NCI-H187 (cell line): Measurements from ENCODE around the gene RALGAPB.
"Not testable (repeated sequence)": the region's sequence is repeated elsewhere in the genome, so short reads cannot be mapped to it uniquely, and the experiment has no call there.

Experiments used
- DNase-seq, 2 experiments: peaks; one replicate each; lab custom pipeline; 2025; lab: John Stamatoyannopoulos, UW

RALGAPB gene

GRCh38 chr20:38447251-38447661, 25.4 kb upstream of the RALGAPB start:
- DNase-seq: no peak

GRCh38 chr20:38447931-38448675, 24.5 kb upstream of the RALGAPB start:
- DNase-seq: no peak

GRCh38 chr20:38449046-38449445, 23.6 kb upstream of the RALGAPB start:
- DNase-seq: no peak

GRCh38 chr20:38450412-38450975, 22.1 kb upstream of the RALGAPB start:
- no peak for DNase-seq

GRCh38 chr20:38452880-38453624, 19.6 kb upstream of the RALGAPB start:
- no peak for DNase-seq

GRCh38 chr20:38453941-38454340, 18.7 kb upstream of the RALGAPB start:
- DNase-seq: no peak

GRCh38 chr20:38454556-38455473, 17.8 kb upstream of the RALGAPB start:
- DNase-seq: no peak

- DNase-seq: no peak
These were observed 14.3 kb upstream of the RALGAPB start for GRCh38 chr20:38458314-38458713.

- peak in 1 of 2 experiments; percentile 65 for DNase-seq
These were observed 12.5 kb upstream of the RALGAPB start for GRCh38 chr20:38460040-38460623.

- DNase-seq: not testable (repeated sequence)
These were observed 12.0 kb upstream of the RALGAPB start for GRCh38 chr20:38460631-38461030.

GRCh38 chr20:38461167-38461566, 11.5 kb upstream of the RALGAPB start:
- not testable (repeated sequence) for DNase-seq

- DNase-seq: not testable (repeated sequence)
These were observed 11.1 kb upstream of the RALGAPB start for GRCh38 chr20:38461569-38461968.

GRCh38 chr20:38466171-38466570, 6.5 kb upstream of the RALGAPB start:
- no peak for DNase-seq

- DNase-seq: no peak
These were observed 5.7 kb upstream of the RALGAPB start for GRCh38 chr20:38466983-38467382.

GRCh38 chr20:38471245-38471644, 1.4 kb upstream of the RALGAPB start:
- no peak for DNase-seq

GRCh38 chr20:38471987-38472512, 593 bp upstream of the RALGAPB start:
- DNase-seq: no peak

- DNase-seq: no peak
These were observed 738 bp downstream of the RALGAPB start for GRCh38 chr20:38473367-38473795.

GRCh38 chr20:38477747-38478146, 5.1 kb downstream of the RALGAPB start:
- DNase-seq: no peak

- no peak for DNase-seq
These were observed 7.0 kb downstream of the RALGAPB start for GRCh38 chr20:38479596-38479995.

GRCh38 chr20:38485041-38485440, 12.4 kb downstream of the RALGAPB start:
- DNase-seq: no peak

- DNase-seq: no peak
These were observed 16.5 kb downstream of the RALGAPB start for GRCh38 chr20:38489181-38489580.
